Common myeloid progenitor, CD34-positive (primary cell): ENCODE results near the gene PCNT.

Experiments
- CTCF ChIA-PET: fragments of 350-600 bp; sonication (Branson Sonifier 250); formaldehyde crosslinking; loops from one replicate; lab custom pipeline; 2021; ENCODE audit warnings: antibody characterized with exemption; lab: Charles Lee
- POLR2A ChIA-PET: fragments of 350-600 bp; sonication (Branson Sonifier 250); formaldehyde crosslinking; loops from one replicate; lab custom pipeline; 2021; ENCODE audit warnings: antibody characterized with exemption; lab: Charles Lee
- DNase-seq, 3 donors: peaks; one replicate each; pipeline versions ENCODE4 v3.0.0 to v3.0.0-alpha.2; 2013
- H3K27ac ChIP-seq, 2 experiments: 1 replicate in 1 of 2; 2 replicates in 1 of 2; pipeline ENCODE4 v1.7.0; 2013; ENCODE audit warnings: inconsistent platforms in 2 of 2, low read length in 2 of 2, mild to moderate bottlenecking in 2 of 2, low read depth in 1 of 2, moderate library complexity in 1 of 2; ENCODE audit not compliant: severe bottlenecking in 2 of 2, insufficient read depth in 1 of 2, poor library complexity in 1 of 2
- H3K27me3 ChIP-seq, 5 experiments: replicated peaks in 2 of 5; 1 replicate in 3 of 5; 2 replicates in 2 of 5; pipeline versions ENCODE4 v1.6.1 to v1.7.0; 2013; ENCODE audit warnings: low read length in 4 of 5, mild to moderate bottlenecking in 2 of 5, moderate library complexity in 2 of 5, inconsistent platforms in 1 of 5; ENCODE audit not compliant: insufficient read depth in 5 of 5, control insufficient read depth in 4 of 5
- H3K36me3 ChIP-seq, 4 experiments: 1 replicate in 2 of 4; 2 replicates in 2 of 4; pipeline versions ENCODE4 v1.6.1 to v1.7.0; 2013; ENCODE audit warnings: low read length in 3 of 4, control low read depth in 1 of 4, mild to moderate bottlenecking in 1 of 4; ENCODE audit not compliant: control insufficient read depth in 4 of 4, insufficient read depth in 4 of 4
- H3K4me1 ChIP-seq, 4 experiments: 1 replicate in 3 of 4; 2 replicates in 1 of 4; pipeline versions ENCODE4 v1.6.1 to v1.7.1; 2013; ENCODE audit warnings: low read length in 3 of 4, mild to moderate bottlenecking in 3 of 4, control low read depth in 1 of 4, inconsistent platforms in 1 of 4, moderate library complexity in 1 of 4; ENCODE audit not compliant: control insufficient read depth in 4 of 4, insufficient read depth in 4 of 4; ENCODE audit errors: control extremely low read depth in 1 of 4
- H3K4me3 ChIP-seq, 7 experiments: 1 replicate in 4 of 7; 2 replicates in 3 of 7; pipeline versions ENCODE4 v1.5.1 to v1.7.0; 2013; ENCODE audit warnings: mild to moderate bottlenecking in 7 of 7, low read length in 6 of 7, moderate library complexity in 6 of 7, inconsistent platforms in 2 of 7, low read depth in 2 of 7, control low read depth in 1 of 7; ENCODE audit not compliant: insufficient read depth in 4 of 7, control insufficient read depth in 1 of 7; ENCODE audit errors: extremely low read depth in 1 of 7
- H3K9me3 ChIP-seq, 5 experiments: 1 replicate in 4 of 5; 2 replicates in 1 of 5; pipeline versions ENCODE4 v1.6.1 to v1.7.1; 2013; ENCODE audit warnings: low read length in 4 of 5, mild to moderate bottlenecking in 2 of 5, inconsistent platforms in 1 of 5, low read depth in 1 of 5, moderate library complexity in 1 of 5; ENCODE audit not compliant: control insufficient read depth in 4 of 5, insufficient read depth in 2 of 5; ENCODE audit errors: control extremely low read depth in 1 of 5
- WGBS: methylation state at CpG from one replicate; pipeline ENCODE4 v1.1.5; 2013; ENCODE audit not compliant: insufficient coverage; 5-methylcytosine and 5-hydroxymethylcytosine counted together

PCNT gene

GRCh38 chr21:46346296-46347202 is 22.6 kb downstream of the PCNT start:
- Histone ChIP-seq H3K36me3 (peaks cover 12 to 69% (median 53%) of the 10 kb centered on the region in 4 experiments), H3K27me3 (no peaks in the 10 kb centered on the region), H3K27ac (no peak overlapping the region), H3K4me1 (no peaks in the 10 kb centered on the region), H3K4me3 (no peak overlapping the region), H3K9me3 (no peaks in the 10 kb centered on the region)
- DNase-seq = no peak
- ChIA-PET CTCF (interaction anchor here (0.9 kb wide), 1 partner anchor 22 kb away, joined by 3 read pairs; no protein-coding TSS in a partner anchor), POLR2A (no interaction called here)
- WGBS = 97% methylated on average over 27 of the region's 34 CpGs

- no peak overlapping the region for H3K4me3 ChIP-seq
- ChIA-PET POLR2A (no interaction called here), CTCF (interaction anchor here (0.9 kb wide), 1 partner anchor 22 kb away, joined by 3 read pairs; no protein-coding TSS in a partner anchor)
- 94% methylated on average over 9 of the region's 10 CpGs for WGBS
- no peaks in the 10 kb centered on the region for H3K27me3 ChIP-seq
- no peak for DNase-seq
- H3K9me3 ChIP-seq = no peaks in the 10 kb centered on the region
- H3K27ac ChIP-seq = no peak overlapping the region
- H3K36me3 ChIP-seq = peaks cover 12 to 73% (median 56%) of the 10 kb centered on the region in 4 experiments
- H3K4me1 ChIP-seq = no peaks in the 10 kb centered on the region
Observed at GRCh38 chr21:46347203-46347550, 23.2 kb downstream of the PCNT start.

- H3K27ac ChIP-seq = no peak overlapping the region
- H3K9me3 ChIP-seq = no peaks in the 10 kb centered on the region
- POLR2A ChIA-PET = no interaction called here
- H3K27me3 ChIP-seq = no peaks in the 10 kb centered on the region
- WGBS = 98% methylated on average over 6 of the region's 12 CpGs
- no peak overlapping the region for H3K4me3 ChIP-seq
- DNase-seq = no peak
- peaks cover 12 to 80% (median 61%) of the 10 kb centered on the region in 4 experiments for H3K36me3 ChIP-seq
- no peaks in the 10 kb centered on the region for H3K4me1 ChIP-seq
- CTCF ChIA-PET = no interaction called here
Observed at GRCh38 chr21:46347791-46348381, 23.9 kb downstream of the PCNT start.

- Histone ChIP-seq H3K27me3 (no peaks in the 10 kb centered on the region), H3K4me3 (no peak overlapping the region), H3K27ac (no peak overlapping the region), H3K4me1 (no peaks in the 10 kb centered on the region), H3K36me3 (peaks cover 9 to 92% (median 70%) of the 10 kb centered on the region in 4 experiments), H3K9me3 (no peaks in the 10 kb centered on the region)
- ChIA-PET CTCF (interaction anchor here (0.6 kb wide), 1 partner anchor 9 kb away, joined by 3 read pairs; no protein-coding TSS in a partner anchor), POLR2A (no interaction called here)
- 98% methylated on average over 16 of the region's 17 CpGs for WGBS
- no peak for DNase-seq
Observed at GRCh38 chr21:46349134-46349760, 25.3 kb downstream of the PCNT start.

- Histone ChIP-seq H3K4me3 (no peak overlapping the region), H3K27me3 (no peaks in the 10 kb centered on the region), H3K36me3 (peaks cover 9 to 97% (median 75%) of the 10 kb centered on the region in 4 experiments), H3K4me1 (no peaks in the 10 kb centered on the region), H3K27ac (no peak overlapping the region), H3K9me3 (no peaks in the 10 kb centered on the region)
- WGBS = 82% methylated on average over 7 of the region's 8 CpGs
- POLR2A ChIA-PET = no interaction called here
- CTCF ChIA-PET = no interaction called here
- DNase-seq = no peak
Observed at GRCh38 chr21:46350571-46350970, 26.6 kb downstream of the PCNT start.

GRCh38 chr21:46350981-46351380 is 27.0 kb downstream of the PCNT start:
- 93% methylated on average over 13 of the region's 13 CpGs for WGBS
- Histone ChIP-seq H3K27me3 (no peaks in the 10 kb centered on the region), H3K4me3 (no peak overlapping the region), H3K27ac (no peak overlapping the region), H3K9me3 (no peaks in the 10 kb centered on the region), H3K4me1 (no peaks in the 10 kb centered on the region), H3K36me3 (peaks cover 7 to 97% (median 75%) of the 10 kb centered on the region in 4 experiments)
- ChIA-PET POLR2A (no interaction called here), CTCF (no interaction called here)
- no peak for DNase-seq
